Stimulated activated CD8-positive, alpha-beta memory T cell treated with anti-CD3 and anti-CD28 coated beads, Interleukin-4, amount 100 ng/mL, for 1 hour (primary cell): ENCODE measurements around the gene DYNC1I1.

Experiments used
- DNase-seq, 2 donors: peaks; one replicate each; pipeline ENCODE4 v3.0.0-alpha.2; 2020; ENCODE audit warnings: low read depth in 2 of 2, low spot score in 1 of 2

Gene DYNC1I1

DNA sequence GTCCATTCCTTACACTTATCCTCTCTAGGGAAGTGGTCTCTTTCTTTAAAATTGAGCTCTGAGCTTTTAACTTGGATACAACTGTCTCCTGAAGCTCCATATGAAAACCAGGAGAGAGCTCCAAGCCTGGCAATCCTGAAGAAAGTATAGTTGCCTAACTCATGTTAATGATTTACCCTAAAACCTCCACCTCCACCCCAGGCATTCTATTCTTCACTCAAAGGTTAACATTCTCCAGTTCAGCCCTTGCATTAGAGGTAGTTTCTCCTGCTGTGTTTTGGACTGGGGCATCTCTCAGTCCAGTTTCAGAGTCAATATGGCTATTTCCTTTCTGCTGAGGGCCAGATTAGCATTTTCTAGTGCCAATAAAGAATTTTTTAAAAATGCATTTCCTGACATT, 354.0 kb downstream of the DYNC1I1 start:
- no peak for DNase-seq

GRCh38 chr7:96127746-96128145, 355.4 kb downstream of the DYNC1I1 start:
- no peak for DNase-seq

DNA sequence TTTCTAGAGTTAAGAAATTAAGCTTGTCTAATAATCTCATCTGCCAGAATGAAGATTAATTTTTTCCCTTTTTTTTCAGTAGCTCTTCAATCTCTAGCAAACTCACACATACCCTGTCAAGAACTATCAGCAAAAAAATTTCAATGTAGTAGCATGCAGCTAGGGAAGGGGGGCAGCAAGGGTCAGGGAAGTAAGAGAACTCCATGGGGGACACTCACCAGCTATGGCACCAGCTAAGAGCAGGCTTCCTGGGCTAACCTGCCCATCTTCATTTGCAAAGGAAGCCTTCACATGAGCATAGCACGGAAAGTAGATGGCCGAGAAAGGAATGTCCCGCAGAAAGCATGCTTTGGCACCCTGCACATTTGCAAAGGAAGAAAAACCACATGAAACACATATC, 359.2 kb downstream of the DYNC1I1 start:
- no peak for DNase-seq

- no peak for DNase-seq
Measured at GRCh38 chr7:96135241-96135640, 362.9 kb downstream of the DYNC1I1 start.

DNA sequence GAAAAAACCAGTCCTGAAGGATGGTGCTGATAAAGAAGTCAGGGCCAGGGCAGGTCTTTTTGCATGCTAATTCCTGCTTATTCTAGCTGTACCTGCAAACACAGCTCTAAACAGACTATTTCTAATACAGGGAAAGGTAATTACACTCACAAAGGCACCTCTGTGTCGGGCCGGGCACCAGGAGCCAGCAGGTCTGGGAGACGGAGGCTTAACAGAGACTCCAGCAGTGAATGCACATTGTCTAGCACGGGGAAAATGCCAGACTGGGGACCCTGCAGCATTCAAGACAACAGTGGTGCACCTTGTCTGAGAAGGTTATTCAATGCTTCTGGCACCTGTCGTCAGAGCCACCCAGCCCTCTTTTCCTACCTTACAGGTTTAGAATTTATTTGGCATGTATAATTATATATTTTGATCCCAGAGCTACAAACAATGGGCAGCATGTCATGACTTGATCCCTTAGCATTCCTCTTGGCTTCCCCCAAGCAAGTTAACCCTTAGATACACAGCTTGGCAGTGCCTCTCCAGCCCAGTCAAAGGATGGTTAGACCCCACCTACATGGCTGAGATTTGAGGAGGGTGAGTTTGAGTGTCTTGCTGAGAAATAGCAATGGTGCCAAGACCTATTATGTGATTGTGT, 364.4 kb downstream of the DYNC1I1 start:
- DNase-seq = no peak

DNA sequence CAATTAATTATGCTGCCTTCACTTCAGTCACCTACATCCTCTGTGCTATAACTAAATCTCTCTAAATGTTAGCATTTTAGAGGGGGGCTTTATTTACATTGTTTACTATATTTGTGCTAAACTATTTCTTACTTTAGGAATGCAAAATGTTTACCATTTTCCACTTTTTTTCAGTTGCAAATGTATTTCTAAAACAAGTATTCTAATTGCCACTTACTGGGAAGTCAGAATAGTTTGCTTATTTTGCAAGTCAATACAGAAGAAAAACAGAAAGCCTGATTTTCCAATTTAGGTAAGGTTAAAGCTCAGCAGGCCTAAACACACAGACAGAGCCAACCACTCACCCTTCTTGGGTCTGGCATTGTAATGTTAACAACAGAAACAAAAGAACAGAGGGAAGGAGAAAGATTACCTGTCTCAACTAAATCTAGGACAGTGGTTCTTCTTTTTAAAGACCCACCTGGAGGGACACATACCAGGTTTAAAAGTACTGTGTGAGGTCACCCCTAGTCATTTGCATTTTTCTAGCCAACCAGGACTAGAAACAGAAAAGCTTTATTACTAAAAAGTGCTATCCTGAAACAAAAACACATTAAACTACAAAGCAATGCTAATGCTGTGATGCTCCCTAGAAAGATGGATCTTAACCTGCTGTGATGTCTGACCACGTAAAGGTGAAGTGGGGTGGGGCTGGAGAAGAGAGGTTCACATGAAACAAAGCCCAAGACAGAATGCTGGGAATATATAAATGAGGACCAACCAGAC, 371.3 kb downstream of the DYNC1I1 start:
- DNase-seq = no peak

GRCh38 chr7:96144260-96144526, 371.8 kb downstream of the DYNC1I1 start:
- DNase-seq = no peak
